Heart left ventricle (tissue), 13 donors: ENCODE data around the gene ASCC3.

Source experiments
- POLR2A ChIP-seq, 2 donors: fragments of 450-650 bp; IDR thresholded peaks; one replicate each; pipeline ENCODE4 v1.6.1; 2017; ENCODE audit warnings: antibody characterized with exemption in 2 of 2, mild to moderate bottlenecking in 2 of 2, moderate library complexity in 2 of 2
- TF ChIP-seq, protein P1 (sequence below), 12 donors: fragments of 200-600 bp; sonication (generic) in 4 of 12; IDR thresholded peaks; one replicate each; pipeline versions ENCODE4 v1.5.0 to v1.8.0; 2018 to 2022; ENCODE audit warnings: antibody characterized with exemption in 12 of 12, mild to moderate bottlenecking in 5 of 12
- donor health status: ischemic (EF 13 %, LVEDD 7.1; RV severe dilation, severe dysfunction).
- donor health status: DM: no; HTN: yes; CAD: no.
- donor health status: DM: no; HTN: no; CAD: no.
- donor health status: ischemic (EF 25% LVEDD 6.9; RV normal size, moderate dysfunction).
- donor health status: ischemic (EF 25% LVEDD 5.7; RV mildly dilated, moderate dysfunction).
- donor health status: ischemic (EF 35%, LVEDD 5.7; RV mildly dilated, moderate dysfunction).
- donor health status: nonischemic (EF 11% LVEDD 7.7; RV severe dilation, severe dysfunction).
- donor health status: DM: yes; HTN: yes; CAD: no.
- donor health status: PGD.
- donor health status: ischemic (EF 29% LVEDD 5.4; RV normal size, mild dysfunction).
- donor health status: nonischemic (EF 23%, LVEDD 6.1; RV moderate dilation, normal function).

DNA sequence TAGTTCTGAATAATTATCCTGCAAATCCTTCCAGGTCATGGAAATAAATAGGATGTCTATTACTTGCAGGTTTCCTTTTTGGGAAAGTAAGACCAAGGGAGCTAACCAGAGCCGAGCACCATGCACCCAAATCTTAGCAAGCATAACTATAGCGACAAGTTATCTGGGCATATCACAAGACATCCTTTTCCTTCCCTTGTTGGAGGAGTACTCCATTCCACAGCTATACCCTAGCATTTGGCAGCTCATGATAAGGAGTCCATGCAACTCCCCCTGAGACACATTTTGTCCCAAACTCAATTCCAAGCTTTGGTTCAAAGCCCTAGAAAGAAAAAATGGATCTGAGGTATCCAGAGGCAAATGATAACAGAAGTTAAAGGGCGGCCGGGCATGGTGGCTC is 16.5 kb upstream of the ASCC3 start:
- TF ChIP-seq, protein P1, sequence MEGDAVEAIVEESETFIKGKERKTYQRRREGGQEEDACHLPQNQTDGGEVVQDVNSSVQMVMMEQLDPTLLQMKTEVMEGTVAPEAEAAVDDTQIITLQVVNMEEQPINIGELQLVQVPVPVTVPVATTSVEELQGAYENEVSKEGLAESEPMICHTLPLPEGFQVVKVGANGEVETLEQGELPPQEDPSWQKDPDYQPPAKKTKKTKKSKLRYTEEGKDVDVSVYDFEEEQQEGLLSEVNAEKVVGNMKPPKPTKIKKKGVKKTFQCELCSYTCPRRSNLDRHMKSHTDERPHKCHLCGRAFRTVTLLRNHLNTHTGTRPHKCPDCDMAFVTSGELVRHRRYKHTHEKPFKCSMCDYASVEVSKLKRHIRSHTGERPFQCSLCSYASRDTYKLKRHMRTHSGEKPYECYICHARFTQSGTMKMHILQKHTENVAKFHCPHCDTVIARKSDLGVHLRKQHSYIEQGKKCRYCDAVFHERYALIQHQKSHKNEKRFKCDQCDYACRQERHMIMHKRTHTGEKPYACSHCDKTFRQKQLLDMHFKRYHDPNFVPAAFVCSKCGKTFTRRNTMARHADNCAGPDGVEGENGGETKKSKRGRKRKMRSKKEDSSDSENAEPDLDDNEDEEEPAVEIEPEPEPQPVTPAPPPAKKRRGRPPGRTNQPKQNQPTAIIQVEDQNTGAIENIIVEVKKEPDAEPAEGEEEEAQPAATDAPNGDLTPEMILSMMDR (IDR thresholded peaks at IDR 0.05) = no peak
- no peak for TF ChIP-seq POLR2A (IDR thresholded peaks at IDR 0.05)
